IPS-18a (cell line): ENCODE results near the gene VIPR2.
"Not testable (repeated sequence)": the region's sequence is repeated elsewhere in the genome, so short reads cannot be mapped to it uniquely, and the experiment has no call there.

Experiments
- H3K27ac ChIP-seq: one replicate; pipeline ENCODE4 v1.5.1; 2013; ENCODE audit warnings: low read length
- H3K27me3 ChIP-seq: one replicate; pipeline ENCODE4 v1.6.1; 2013; ENCODE audit warnings: mild to moderate bottlenecking, low read length; ENCODE audit not compliant: control insufficient read depth, insufficient read depth
- H3K36me3 ChIP-seq: one replicate; pipeline ENCODE4 v1.6.1; 2013; ENCODE audit warnings: low read depth, low read length; ENCODE audit not compliant: control insufficient read depth
- H3K4me1 ChIP-seq: one replicate; pipeline ENCODE4 v1.6.1; 2013; ENCODE audit warnings: low read depth, low read length; ENCODE audit not compliant: control insufficient read depth
- H3K4me3 ChIP-seq: one replicate; pipeline ENCODE4 v1.5.1; 2013; ENCODE audit warnings: low read length
- H3K9ac ChIP-seq: one replicate; pipeline ENCODE4 v1.6.1; 2013; ENCODE audit warnings: mild to moderate bottlenecking, low read length, moderate library complexity
- H3K9me3 ChIP-seq: one replicate; pipeline ENCODE4 v1.6.1; 2013; ENCODE audit warnings: low read depth, low read length; ENCODE audit not compliant: control insufficient read depth

The VIPR2 gene

DNA sequence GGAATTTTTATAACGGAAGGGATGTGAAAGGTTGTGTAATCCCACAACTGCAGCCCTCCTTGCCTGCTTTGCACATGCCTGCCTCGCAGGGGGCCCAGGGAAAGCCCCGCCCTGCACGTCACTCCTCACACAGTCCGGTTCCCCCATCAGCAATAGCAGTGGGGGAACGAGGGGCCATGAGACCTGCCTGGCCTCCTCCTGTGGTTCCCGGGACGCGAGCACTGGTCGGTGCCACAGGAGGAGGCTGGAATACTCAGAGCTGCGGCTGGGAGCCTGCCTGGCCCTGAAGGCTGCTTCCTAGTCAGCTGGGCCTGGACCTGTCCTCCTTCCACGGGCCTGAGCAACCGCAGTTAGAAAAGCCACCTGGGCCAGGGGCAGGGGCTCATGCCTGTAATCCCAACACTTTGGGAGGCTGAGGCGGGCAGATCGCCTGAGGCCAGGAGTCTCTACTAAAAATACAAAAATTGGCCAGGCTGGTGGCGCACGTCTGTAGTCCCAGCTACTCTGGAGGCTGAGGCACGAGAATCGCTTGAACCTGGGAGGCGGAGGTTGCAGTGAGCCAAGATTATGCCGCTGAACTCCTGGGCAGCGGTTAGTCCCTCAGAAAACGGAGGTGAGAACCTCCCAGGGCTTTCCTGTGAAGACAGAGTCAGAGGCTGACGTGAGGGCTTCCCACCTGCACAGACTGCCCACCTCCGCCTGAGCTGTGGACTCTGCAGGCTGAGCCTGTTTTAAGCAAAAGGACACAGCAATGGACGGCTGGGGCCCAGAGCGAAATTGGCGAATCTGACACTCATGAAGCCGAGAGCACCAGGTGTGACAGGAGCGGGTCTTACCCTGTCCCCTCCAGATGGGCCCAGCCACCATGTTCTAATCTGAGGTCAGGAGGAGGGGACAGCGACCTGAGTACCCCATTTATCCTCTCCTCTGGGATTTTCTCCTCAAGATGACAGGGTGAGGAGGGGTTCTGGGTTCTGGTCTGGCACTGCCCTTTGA is 52.9 kb downstream of the VIPR2 start:
- Histone ChIP-seq H3K27me3 (no peaks in the 10 kb centered on the region), H3K4me1 (no peaks in the 10 kb centered on the region)

DNA sequence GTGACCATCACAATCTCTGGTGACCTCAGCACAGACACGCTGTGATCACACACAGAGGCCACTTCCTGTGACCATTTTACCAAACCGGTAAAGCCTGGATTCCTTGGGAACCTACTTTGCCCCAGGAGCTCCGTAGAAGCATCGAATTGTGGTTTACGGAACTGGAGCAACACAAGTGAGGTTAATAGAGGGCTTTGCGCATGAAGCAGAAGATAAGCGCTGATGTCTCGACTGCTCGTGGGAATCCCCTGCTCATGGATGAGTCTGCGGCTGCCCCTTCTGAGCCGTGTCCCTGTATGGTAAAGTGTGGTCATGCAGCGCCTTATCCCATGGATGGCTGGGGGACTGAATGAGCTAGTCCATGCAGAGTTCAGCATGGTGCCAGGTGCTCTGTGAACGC is 53.6 kb downstream of the VIPR2 start:
- Histone ChIP-seq H3K27me3 (no peaks in the 10 kb centered on the region), H3K4me3 (no peak overlapping the region), H3K9me3 (no peaks in the 10 kb centered on the region), H3K36me3 (no peaks in the 10 kb centered on the region), H3K27ac (no peak overlapping the region), H3K9ac (no peak overlapping the region), H3K4me1 (no peaks in the 10 kb centered on the region)

More for the DNA sequence above, 52.9 kb downstream of the VIPR2 start:
- Histone ChIP-seq H3K27ac (no peak overlapping the region), H3K36me3 (no peaks in the 10 kb centered on the region), H3K9ac (no peak overlapping the region), H3K9me3 (no peaks in the 10 kb centered on the region), H3K4me3 (no peak overlapping the region)

DNA sequence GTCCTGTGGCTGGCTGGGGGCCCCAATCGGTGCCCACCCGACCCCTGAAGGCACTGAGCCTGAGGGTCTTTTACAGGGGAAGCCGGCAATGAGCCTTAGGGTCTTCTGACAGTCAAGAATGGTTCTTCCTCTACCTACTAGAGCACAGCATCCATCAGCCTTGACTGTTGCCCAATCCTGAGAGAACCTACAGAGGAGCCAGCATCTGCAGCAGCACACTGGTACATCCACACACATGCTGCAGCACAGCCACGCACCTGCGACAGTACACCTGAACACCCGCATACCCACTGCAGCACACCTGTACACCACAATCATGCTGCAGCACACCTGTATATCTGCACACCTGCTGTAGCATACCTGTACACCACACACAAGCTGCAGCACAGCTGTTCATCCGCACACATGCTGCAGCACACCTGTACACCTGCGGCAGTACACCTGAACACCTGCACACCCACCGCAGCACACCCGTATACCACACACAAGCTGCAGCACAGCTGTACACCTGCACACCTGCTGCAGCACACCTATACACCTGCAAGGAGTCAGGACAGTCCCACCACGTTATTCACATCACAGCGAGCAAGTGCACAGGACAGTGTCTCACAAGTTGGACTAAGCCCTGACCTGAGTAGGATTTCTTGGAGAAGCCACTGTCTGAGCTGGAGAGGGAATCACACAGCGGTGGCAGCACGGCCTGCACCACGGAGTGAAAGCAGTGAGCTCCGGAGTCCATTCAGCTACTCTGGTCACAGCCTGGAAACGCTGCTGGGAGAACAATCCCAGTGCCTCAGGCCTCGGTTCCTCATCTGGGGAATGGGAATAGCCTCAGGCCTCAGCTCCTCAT is 56.4 kb downstream of the VIPR2 start:
- Histone ChIP-seq H3K27ac (no peak overlapping the region), H3K27me3 (no peaks in the 10 kb centered on the region), H3K36me3 (no peaks in the 10 kb centered on the region), H3K4me1 (no peaks in the 10 kb centered on the region), H3K4me3 (no peak overlapping the region), H3K9ac (no peak overlapping the region), H3K9me3 (no peaks in the 10 kb centered on the region)

DNA sequence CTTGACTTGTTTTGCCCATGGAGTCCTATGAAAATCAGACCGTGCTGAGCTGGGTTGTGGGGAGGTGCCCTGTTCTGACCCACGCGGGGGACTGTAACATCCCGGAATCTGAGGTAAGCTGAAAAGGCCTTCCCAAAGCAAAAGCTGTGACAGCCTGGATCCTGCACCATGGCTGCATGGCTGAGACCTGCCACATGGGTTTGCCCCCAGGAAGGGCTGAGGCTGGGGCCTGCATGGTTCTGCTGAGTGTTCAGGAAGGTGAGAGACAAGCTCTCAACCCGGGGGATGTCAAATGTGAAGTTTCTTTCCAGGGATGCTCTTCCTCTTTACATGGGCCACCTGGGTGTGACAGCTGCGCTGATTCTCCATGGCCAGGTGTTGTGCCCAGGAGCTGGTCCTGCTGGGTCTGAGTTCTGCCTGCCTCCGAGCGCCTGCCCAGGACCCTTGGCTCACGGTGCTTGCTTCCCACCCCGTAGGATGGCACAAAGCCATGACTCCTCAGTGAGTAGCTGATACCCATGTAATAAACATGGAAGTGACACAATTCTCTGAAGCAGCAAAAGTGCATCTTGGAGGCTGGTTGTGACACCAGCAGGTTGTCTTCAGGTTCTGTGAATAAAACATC is 58.3 kb downstream of the VIPR2 start:
- Histone ChIP-seq H3K27ac (no peak overlapping the region), H3K9me3 (no peaks in the 10 kb centered on the region), H3K27me3 (no peaks in the 10 kb centered on the region), H3K9ac (no peak overlapping the region), H3K4me3 (no peak overlapping the region), H3K4me1 (no peaks in the 10 kb centered on the region), H3K36me3 (no peaks in the 10 kb centered on the region)

DNA sequence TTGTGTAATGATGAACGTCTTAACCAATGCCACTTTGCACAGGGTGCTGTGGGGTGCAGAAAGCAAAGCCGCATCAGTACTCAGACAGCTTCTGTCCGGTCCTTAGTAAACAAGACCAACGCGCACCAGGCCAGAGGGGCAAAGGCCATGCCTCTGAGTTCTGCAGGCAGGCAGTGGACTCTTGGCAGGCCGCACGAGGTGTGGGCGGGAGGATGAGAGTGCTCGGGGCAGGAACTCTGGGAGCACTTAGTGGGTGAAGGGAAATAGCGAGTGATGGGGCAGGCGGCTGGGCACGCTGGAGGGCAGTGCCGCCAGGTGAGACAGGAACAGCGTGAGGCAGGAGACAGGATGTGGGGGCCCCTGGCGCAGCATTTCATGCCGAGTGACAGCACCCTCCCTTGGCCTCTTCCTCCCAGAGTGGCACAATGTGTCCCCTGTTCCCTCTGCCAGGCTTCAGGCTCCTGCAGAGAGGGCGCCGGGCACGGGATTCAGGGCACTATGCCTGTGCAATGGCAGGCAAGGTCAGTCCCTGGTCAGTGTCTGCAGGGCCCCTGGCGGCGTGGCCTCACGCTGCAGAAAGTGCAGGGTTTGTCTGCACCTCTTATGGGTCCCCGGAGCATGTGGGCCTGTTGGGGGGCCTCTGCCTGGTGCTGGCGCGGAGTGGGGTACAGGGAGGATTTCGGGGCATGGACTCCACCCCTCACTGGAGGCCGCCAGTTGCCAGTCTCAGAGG is 60.4 kb downstream of the VIPR2 start:
- no peak overlapping the region for H3K27ac ChIP-seq

DNA sequence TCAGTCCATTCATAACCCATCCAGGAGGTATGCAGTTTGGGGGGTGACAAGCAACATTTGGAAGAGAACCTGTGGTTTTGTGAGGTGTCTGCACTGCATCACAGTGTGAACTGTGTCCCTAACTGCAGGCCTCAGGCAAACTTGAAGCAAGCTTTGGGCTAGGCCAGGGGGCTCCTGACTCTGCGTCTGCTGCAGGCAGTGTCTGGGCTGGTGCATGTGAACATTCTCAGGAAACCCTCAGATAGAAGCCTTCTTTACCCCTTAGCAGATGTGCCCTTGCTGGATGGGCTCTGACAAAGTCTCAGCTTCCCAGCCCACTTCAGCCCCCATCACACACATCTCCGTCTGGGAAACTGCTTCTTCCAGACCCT is 61.0 kb downstream of the VIPR2 start:
- H3K4me3 ChIP-seq, result no peak overlapping the region
- H3K9ac ChIP-seq, result no peak overlapping the region
- no peaks in the 10 kb centered on the region for H3K4me1 ChIP-seq
- no peaks in the 10 kb centered on the region for H3K9me3 ChIP-seq
- H3K27ac ChIP-seq, result no peak overlapping the region
- no peaks in the 10 kb centered on the region for H3K27me3 ChIP-seq
- no peaks in the 10 kb centered on the region for H3K36me3 ChIP-seq

More for the DNA sequence above, 60.4 kb downstream of the VIPR2 start:
- no peaks in the 10 kb centered on the region for H3K36me3 ChIP-seq
- no peak overlapping the region for H3K9ac ChIP-seq
- H3K9me3 ChIP-seq, result no peaks in the 10 kb centered on the region
- H3K4me3 ChIP-seq, result no peak overlapping the region
- no peaks in the 10 kb centered on the region for H3K27me3 ChIP-seq
- no peaks in the 10 kb centered on the region for H3K4me1 ChIP-seq

DNA sequence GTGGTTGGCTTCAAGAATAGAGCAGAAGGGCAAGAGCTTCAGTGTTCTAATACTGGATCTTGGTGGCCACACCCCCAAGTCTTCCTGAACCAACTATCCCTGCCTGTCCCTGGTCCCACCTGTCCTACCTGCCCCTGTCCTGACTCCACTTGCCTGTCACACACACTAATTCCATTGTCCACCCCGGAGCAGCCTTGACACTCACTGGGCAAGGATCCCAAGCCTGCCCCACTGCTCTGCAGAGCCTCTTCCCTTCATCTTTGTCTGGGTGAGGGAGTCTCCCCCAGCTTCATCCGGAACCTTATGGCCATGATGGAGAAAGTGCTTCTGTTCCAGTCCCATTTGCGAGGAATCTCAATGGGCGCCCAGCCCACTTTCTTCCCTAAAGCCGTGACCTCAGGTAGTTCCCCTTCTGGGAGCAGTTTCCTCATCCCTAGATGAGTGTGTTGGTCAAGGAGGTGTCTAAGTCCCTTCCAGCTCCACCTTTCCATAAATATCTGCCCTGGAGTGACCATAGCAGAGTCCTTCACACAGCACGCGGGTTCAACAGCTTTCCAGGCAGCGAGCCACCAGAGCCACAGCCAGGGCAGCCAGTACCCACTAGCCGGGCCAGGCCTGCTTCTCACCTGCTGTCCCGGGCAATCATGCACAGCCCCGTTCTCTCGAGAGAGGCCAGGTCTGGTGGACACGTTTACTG is 61.5 kb downstream of the VIPR2 start:
- Histone ChIP-seq H3K4me3 (no peak overlapping the region), H3K36me3 (no peaks in the 10 kb centered on the region), H3K9me3 (no peaks in the 10 kb centered on the region), H3K27ac (no peak overlapping the region), H3K9ac (no peak overlapping the region), H3K27me3 (no peaks in the 10 kb centered on the region), H3K4me1 (no peaks in the 10 kb centered on the region)

DNA sequence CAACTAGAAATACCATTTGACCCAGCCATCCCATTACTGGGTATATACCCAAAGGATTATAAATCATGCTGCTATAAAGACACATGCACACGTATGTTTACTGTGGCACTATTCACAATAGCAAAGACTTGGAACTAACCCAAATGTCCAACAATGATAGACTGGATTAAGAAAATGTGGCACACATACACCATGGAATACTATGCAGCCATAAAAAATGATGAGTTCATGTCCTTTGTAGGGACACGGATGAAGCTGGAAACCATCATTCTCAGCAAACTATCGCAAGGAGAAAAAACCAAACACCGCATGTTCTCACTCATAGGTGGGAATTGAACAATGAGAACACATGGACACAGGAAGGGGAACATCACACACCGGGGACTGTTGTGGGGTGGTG is 62.6 kb downstream of the VIPR2 start:
- not testable (repeated sequence) for H3K9me3 ChIP-seq, H3K27me3 ChIP-seq, H3K9ac ChIP-seq, H3K4me3 ChIP-seq, H3K36me3 ChIP-seq, H3K27ac ChIP-seq, H3K4me1 ChIP-seq

DNA sequence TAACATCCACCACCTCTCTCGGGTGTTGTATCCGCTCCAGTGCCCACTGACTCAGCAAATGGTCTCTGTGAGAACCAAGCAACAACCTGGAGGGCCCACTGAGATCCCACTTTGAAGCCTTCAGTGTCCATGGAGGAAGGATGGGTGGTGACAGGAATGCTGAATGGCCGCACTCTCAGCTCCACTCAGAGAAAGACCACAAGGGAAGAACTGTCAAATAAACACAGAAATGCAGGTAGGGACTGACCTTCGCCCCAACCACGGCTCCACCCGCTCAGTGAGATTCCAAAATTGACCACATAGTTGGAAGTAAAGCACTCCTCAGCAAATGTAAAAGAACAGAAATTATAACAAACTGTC is 65.8 kb downstream of the VIPR2 start:
- no peak overlapping the region for H3K9ac ChIP-seq
- no peaks in the 10 kb centered on the region for H3K27me3 ChIP-seq
- H3K27ac ChIP-seq, result no peak overlapping the region
- H3K36me3 ChIP-seq, result no peaks in the 10 kb centered on the region
- no peak overlapping the region for H3K4me3 ChIP-seq
- H3K4me1 ChIP-seq, result peaks cover 4% of the 10 kb centered on the region
- no peaks in the 10 kb centered on the region for H3K9me3 ChIP-seq

DNA sequence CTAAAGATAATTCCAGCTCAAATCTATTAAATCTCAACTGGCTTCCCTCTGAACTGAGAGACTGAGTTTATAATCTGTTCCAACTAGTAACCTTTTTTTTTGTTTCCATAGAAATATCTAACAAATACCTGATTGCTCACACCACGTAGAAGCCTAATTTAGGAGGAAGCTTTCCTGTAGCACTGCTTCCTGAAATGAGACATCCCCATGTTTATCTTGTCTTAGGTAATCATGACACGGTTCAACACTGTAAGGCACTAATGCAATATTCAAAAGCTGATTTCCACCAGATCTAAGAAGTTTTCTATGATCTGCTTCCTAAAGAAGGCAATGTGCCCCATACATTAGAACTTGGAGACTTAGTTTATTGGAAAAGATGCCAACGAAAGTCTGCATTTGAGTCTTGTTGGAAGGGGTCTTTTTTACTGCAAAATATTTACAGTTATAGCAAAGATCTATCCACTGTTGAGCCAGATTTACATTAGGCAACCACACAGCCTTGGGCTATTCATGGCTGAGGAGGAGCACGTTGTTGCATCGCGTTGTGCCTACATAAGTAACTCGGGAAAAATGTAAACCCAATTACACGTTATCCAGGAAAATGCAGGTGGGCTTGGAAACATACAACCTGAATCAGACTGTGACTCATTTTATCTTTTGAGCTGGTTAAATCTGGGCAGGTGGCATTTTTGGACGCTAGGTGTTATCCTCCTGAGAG is 66.3 kb downstream of the VIPR2 start:
- Histone ChIP-seq H3K27ac (no peak overlapping the region), H3K4me3 (no peak overlapping the region), H3K4me1 (peaks cover 4% of the 10 kb centered on the region), H3K9me3 (no peaks in the 10 kb centered on the region), H3K9ac (no peak overlapping the region), H3K27me3 (no peaks in the 10 kb centered on the region), H3K36me3 (no peaks in the 10 kb centered on the region)
